Stimulated activated CD4-positive, alpha-beta T cell treated with anti-CD3 and anti-CD28 coated beads, Interleukin-12 subunit alpha, Interleukin-12 subunit beta, amount 100 ng/mL, for 4 hours (primary cell): ENCODE measurements around the gene EBF3.
A peak's percentile ranks its signal among the peaks of the same experiment; 100 is the strongest.

Source experiments
- DNase-seq: peaks from one replicate; pipeline ENCODE4 v3.0.0-alpha.2; 2020

The EBF3 gene

GRCh38 chr10:129910861-129911260 lies 53.2 kb downstream of the EBF3 start:
- no peak for DNase-seq

DNA sequence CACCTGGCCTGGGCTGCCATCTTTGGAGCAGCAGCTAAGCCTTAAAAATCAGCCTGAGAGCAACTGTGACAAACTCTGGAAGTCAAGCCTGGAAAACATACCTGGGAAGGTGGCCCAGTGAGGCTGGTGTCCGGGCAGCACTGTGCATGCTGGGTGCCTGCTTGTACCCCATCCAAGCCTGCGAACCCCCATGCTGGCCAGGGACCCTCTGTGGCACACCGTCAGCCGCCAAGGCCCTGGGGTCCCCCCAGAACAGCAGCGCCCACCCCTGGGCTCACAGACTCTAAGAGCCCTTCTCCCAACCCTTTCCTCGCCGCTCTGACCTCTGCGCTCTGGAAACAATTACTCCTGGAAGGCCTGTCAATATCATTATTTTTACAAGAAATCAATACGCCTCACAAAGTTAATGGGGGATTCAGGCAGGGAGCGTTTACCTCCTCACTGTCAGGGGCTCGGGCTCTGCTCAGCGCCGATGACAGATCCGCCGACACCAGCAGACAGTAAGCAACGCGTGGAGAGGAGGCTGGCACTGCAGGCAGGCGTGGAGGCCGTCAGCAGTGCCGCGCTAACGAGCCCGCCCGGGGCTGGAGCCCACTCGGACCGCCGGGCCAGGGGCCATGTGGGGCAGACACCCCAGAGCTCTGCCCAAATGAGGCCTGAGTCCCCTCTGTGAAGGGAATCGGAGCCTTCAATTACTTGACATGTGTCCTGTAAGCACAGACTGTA lies 54.4 kb downstream of the EBF3 start:
- DNase-seq = no peak

- DNase-seq = no peak
These were observed 55.0 kb downstream of the EBF3 start for GRCh38 chr10:129909080-129909479.

DNA sequence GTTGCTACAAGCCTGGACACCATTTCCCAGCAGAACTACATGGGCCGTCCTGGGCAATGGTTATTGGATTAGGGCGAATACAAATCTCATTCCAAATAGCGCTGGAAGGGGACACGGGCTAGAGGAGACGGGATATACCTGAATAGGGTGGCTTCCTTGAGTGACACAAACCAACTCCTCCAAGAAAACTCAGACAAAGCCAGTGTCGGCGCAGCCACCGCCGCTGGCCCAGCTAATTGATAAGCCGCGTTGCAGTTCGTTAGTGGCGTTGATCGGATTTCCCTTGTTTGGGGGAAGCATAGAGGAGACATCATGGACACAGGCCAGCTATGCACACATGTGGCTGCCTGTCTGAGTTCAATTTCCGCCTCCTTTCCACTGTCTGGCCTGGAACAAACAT lies 55.7 kb downstream of the EBF3 start:
- DNase-seq = no peak

DNA sequence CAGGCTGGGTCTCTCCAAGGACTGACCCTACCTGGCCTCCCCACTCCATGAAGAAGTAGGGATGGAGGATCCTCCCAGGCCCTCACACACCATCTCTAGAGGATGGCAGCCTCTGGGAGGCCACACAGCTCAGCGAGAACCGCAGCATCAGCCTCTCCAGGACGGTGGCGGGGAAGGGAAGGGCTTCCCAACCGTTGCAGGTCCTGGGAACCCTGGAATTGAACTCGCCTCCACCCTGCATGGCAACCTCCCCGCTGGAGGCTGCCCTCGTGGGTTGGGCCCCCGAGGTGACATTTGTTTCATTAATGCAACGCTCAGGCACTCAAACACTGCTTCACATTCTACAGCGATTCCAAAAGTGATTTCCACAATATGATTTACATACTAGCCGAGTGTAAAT lies 58.5 kb downstream of the EBF3 start:
- no peak for DNase-seq

DNA sequence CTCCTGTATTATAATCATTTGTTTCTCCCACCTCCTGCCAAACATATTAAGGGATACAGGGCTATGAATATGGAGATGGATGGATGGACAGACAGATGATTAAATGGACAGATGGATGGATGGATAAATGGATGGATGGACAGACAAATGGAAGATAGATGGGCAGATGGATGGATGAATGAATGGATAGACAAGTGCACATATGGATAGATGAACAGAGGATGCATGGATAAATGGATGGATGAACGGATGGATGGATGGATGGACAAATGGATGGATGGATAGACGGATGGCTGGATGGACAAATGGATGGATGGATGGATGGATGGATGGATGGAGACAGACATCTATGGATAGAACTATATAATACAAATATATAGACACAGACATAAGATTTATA lies 59.8 kb downstream of the EBF3 start:
- no peak for DNase-seq

DNA sequence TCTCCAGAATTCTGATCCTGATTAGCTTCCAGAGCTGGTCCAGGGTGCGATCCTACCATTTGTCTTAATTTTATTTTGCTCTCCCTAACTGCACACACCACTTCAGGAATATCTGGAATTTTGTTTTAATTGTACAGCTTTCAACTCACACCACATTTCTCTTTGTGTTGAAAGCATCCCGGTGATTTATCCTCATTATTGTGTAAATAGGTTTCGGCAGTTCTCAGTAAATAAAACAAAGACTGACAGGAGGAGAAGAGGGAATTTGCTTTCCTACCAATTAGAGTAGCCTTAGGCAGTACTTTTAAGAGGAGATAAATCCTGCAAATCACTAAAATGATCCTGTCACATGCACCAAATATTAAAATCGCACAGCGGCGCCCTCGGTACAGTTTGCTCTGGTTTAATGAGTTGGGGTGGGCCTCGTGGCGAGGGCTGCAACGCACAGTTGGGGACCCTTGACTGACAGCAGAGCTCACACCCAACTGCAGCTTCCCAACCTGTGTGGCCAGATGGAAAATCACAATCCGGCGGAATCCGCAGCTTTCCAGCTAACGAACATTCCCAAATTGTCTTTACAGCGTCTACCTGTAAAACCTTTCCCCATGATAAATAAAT lies 62.6 kb downstream of the EBF3 start:
- no peak for DNase-seq

DNA sequence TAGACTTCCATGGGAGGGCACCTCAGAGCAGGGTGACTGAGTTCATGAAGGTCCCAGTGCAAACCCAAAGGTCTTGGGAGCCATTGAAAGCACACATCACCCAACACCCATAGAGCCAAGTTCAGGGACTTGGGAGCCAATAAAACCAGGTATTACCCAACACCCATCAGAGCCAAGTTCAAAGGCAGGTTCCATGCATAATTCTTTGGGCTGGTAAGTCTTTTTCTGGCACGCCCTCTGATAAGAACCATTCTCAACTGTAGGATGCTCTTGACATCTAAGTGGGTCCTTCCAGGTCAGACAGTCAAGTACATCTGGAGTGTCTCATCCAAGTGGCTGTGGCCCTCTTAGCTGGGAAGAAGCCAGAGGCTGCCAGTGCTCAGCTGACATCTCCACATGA lies 63.2 kb downstream of the EBF3 start:
- DNase-seq = no peak

DNA sequence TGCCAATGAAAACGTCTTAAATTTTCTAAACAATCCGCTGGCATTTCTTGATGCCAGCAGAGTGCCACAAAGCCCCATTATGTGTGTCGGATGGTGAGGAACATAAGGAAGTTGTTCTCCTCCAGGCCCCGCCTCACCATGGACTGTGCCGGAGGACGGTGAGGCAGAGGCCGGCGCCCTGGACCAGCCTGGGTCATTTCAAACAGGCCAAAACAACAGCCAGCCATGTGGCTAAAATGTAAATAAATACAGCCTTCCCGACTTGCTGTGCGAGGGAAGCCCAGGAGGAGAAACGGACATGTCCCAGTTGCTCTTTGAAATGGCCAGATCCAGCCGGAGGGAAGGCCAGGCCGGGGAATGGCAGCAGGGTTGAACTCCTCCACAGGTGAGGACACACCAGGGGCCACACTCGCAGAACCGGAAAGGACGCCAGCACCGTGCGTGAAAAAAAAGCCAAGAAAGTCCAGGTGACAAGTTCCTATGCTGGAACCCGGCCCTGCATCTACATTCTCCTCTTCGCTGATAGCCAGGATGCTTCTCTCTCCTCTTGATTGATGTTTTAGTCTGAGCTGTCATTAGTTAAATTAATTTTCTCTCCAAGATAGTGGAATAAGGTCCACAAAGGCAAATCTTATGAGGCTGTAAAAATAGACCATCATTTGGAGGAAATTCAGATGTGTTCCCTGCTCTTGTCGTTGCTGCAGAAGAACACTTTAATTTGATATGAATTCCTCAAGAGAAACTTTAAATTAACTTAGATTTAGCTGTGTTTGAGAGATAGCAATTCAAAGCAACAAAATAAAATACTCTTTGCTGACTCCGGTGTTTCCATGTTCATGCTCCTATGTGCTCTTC lies 64.6 kb downstream of the EBF3 start:
- DNase-seq = no peak

- DNase-seq = no peak
These were observed 65.3 kb downstream of the EBF3 start for GRCh38 chr10:129898706-129899268.

- no peak for DNase-seq
These were observed 66.0 kb downstream of the EBF3 start for GRCh38 chr10:129897871-129898626.

DNA sequence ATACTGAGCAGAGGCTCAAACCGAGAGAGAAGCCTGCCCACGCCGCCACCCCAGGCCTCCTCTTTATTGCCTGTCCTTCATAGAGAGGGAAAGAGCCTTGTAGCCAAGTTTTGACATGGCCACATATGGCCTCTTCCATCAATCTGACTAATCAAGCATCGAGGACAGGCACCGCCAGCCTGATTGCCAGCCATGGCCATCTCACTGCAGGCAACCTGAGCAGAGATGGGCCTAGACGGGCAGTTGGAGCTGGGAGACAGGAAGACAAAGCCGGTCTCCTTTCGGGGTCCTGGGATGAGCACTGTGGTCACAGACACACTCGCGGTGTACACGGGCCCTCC lies 67.2 kb downstream of the EBF3 start:
- no peak for DNase-seq

- DNase-seq = no peak
These were observed 67.8 kb downstream of the EBF3 start for GRCh38 chr10:129896136-129896859.

- DNase-seq = no peak
These were observed 68.3 kb downstream of the EBF3 start for GRCh38 chr10:129895811-129896135.

DNA sequence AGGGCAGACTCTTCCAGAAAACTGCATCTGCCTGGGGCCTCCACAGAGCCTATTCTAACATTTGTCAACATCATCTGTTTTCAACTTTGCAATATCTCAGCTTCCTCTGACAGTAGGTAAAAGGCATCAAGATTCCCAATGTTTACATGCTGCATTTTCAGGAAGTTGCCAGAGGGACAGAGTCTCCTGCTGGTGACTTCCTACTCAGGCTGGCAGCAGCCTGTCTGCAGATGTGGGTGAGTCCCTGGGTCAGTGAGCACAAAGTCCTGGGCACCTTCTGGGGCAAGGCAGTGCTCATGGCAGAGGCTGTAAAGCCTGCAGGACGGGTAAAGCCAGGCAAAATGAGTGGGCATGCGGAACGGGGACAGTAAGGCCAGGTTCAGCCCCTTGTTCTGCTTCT lies 69.4 kb downstream of the EBF3 start:
- no peak for DNase-seq

DNA sequence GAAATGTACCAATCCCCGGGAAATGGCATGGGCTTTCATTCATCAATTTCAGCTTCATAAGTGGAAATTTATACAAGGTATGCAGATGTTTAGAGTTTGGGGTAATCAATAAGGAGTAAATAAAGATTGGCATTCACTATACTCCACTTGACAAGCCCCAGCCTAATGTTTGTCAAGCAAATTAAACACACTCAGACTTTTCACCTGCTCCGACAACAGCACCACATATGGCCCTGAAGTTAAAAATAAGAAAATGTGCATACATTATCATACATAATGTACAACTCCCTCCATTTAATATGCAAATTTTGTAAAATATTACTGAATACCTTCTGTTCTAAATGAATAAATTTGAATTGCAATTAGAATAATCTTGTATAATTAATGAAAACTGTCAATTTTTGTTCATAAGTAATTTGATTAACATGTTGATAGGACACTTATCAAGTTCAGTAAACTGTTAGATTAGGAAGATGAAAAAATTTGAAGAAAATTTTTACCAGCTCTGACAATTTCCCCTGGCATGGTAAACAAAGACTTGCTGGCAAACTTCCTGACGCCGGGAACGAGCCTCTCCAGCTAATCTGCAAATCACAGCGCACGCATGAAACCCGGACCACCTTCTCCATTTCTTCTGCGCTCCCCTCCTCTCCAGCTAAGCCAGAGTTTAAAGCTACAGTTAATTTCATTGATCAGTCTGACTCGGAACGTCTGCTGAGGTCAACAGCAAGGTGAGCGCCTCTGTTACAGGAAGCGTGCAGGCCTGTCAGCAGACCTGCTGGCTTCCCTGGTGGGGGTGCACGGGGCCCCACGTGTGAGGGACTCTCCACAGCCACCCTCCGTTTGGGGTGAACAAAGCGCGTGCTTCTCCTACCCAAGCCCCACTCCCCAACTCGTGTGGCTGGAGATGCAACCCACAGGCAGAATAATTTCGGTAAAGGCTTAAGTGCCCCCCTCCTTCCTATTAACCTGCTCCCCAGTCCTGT lies 70.7 kb downstream of the EBF3 start:
- no peak for DNase-seq

GRCh38 chr10:129892548-129893052 lies 71.5 kb downstream of the EBF3 start:
- DNase-seq = no peak

DNA sequence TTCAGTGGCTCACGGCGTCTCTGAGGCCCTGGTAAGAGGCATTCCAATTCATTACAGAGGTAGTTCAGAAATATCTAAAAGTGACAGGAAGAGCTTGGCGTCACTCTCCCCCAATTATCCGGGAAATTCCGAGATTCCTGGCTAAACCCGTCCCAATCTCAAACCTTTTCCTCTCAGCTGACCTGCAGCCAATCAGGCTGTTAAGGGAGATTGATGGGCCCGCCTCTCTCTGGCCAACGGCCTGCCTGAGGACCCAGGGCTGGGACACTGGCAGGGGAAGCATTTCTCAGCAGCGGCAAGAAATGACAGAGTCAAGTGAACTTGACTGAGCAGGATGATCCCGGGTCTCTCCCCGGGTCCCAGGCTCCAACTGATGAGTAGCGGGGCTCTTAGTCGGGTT lies 72.3 kb downstream of the EBF3 start:
- no peak for DNase-seq

DNA sequence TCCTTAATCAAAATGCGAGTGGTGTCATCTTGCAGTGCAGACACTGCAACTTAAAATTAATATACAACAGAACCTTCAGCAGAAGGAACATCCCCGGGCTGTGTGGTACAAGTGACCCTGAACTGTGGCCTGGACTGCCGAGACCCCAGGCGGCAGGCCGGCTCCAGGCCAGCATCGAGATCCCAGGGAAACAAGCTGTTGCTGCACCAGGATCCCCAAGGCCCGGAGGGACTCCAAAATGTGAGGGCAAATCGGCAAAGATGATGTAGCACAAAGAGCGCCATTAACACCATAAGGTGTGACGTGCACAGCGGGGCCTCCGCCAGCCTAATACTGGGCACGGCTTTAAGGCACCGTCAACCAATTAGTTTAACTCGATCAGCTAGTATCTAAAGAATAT lies 73.9 kb downstream of the EBF3 start:
- no peak for DNase-seq

- peak; percentile 42 for DNase-seq
These were observed 75.1 kb downstream of the EBF3 start for GRCh38 chr10:129888784-129889616.
